ENCODE results near the gene MAGEB4.

DNA sequence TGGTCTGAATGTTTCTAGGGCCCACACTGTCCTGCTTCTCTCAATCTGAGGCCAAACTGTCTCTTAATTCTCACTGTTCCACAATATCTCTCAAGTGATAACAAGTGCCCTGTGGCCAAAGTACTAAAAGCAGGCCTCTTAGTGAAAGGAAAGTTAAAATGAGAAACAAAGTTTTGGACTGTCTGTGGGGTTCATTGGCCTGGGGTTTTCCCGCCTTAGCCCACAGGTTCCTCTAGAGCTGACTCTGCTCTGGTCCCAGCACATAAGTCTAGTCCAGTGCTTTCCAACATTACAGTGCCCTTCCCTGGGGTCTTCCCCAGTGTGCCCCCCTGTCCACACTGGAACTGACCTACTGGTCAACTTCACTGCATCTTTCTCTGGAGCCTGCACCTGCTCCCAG is 11.5 kb downstream of the MAGEB4 start:
- TF ChIP-seq, protein P1, sequence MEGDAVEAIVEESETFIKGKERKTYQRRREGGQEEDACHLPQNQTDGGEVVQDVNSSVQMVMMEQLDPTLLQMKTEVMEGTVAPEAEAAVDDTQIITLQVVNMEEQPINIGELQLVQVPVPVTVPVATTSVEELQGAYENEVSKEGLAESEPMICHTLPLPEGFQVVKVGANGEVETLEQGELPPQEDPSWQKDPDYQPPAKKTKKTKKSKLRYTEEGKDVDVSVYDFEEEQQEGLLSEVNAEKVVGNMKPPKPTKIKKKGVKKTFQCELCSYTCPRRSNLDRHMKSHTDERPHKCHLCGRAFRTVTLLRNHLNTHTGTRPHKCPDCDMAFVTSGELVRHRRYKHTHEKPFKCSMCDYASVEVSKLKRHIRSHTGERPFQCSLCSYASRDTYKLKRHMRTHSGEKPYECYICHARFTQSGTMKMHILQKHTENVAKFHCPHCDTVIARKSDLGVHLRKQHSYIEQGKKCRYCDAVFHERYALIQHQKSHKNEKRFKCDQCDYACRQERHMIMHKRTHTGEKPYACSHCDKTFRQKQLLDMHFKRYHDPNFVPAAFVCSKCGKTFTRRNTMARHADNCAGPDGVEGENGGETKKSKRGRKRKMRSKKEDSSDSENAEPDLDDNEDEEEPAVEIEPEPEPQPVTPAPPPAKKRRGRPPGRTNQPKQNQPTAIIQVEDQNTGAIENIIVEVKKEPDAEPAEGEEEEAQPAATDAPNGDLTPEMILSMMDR (conservative IDR thresholded peaks at IDR 0.05; ENCODE audit: low read length), result no peak
- TF ChIP-seq EZH2phosphoT487 (IDR thresholded peaks at IDR 0.05; ENCODE audit: borderline replicate concordance), result no peak
